Hair follicular keratinocyte (primary cell): ENCODE results near the gene TGIF1. TPM values are rescaled to one million over a fixed set of nuclear protein-coding genes. Genes with fewer than 3 reads are reported as not detected.

Experiments
- total RNA-seq: library from RNA; depleted of rRNA; stranded (reverse); fragments of >200 nt; gene quantifications from 2 replicates; pipeline ENCODE4 v1.2.3, GENCODE V29; 2015

The TGIF1 gene
- total RNA-seq = 83.9 and 160 TPM in 2 replicates

DNA sequence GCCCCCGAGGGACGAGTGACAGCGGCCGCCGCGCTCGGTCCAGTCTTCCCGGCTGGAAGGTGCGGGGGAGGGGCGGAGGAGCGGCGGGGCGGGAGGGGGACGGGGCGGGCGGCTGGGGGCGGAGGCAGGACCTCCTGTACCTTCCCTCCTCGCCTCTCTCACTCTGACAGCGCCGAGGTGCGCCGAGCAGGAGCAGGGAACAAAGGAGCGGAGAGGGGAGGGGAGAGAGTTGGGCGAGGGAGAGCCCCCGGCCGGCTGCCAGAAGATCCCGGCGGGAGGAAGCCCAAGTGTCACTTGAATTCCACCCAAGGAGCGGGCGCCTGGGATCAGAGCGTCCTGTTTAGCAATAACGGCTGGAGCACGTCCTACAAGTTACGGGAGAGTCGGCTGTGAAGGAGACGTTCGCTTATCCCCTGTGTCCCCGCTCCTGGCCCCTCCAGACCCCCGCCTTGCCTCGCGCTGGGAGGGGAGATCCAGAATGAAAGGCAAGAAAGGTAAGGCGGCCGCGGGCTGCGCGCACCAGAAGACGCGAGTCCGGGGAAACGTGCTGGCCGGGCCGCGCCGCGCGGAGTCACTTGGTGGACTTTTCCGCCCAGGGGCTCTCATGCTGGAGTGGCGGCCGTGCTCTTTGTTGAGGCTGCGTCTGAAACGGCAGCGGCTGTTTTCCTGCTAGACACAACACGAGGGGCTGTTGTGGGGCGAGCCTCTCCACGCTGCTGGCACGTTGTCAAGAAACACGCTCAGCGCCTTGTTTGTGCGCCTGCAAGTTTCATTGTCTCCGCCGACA is at the start of gene TGIF1:
Gene TGIF1 (plus strand): TSS at position 161 of the 787 bp plus-strand sequence. CDS start 318 bp downstream, at position 479.

Other genes starting within 250 kb of the TGIF1 start
- 0.04 and 0.08 TPM in 2 replicates for gene MYOM1, start 230.2 kb upstream of the TGIF1 start, total RNA-seq
- gene MYL12A, start 202.4 kb upstream of the TGIF1 start, total RNA-seq = 639 and 729 TPM in 2 replicates
- gene MYL12B, start 188.0 kb upstream of the TGIF1 start, total RNA-seq = 642 and 753 TPM in 2 replicates